ENCODE data around the gene EPHA2.

DNA sequence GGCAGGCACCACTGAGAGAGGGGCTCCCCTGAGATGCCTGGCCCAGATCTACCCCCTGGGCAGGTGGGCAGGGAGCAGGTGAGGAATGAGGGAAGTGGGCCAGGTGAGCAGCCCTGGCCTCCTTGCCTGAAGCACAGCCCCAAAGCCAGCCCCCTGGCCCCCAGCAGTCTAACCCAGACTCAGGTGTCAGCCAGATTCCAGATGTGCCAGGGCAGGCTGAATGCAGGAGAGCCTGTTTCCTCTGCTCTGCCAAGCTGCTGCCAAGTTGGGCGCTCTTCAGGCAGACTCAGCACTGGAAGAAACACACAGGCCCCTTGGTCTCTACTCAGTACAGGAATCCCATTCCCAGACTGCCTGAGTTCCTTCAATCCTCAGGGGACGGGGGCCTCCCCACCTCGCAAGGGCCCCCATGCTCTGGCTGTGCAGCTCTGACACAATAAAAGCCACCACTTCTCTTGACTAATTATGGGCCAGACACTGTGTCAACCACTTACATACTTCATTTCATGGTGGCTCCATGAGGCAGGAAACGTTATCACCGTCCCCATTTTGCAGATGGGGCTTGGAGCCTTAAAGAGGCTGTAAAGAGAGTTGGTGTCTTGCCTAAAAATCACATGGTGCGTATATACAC is 36.2 kb upstream of the EPHA2 start:
- TF ChIP-seq, protein P1, sequence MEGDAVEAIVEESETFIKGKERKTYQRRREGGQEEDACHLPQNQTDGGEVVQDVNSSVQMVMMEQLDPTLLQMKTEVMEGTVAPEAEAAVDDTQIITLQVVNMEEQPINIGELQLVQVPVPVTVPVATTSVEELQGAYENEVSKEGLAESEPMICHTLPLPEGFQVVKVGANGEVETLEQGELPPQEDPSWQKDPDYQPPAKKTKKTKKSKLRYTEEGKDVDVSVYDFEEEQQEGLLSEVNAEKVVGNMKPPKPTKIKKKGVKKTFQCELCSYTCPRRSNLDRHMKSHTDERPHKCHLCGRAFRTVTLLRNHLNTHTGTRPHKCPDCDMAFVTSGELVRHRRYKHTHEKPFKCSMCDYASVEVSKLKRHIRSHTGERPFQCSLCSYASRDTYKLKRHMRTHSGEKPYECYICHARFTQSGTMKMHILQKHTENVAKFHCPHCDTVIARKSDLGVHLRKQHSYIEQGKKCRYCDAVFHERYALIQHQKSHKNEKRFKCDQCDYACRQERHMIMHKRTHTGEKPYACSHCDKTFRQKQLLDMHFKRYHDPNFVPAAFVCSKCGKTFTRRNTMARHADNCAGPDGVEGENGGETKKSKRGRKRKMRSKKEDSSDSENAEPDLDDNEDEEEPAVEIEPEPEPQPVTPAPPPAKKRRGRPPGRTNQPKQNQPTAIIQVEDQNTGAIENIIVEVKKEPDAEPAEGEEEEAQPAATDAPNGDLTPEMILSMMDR (IDR thresholded peaks at IDR 0.05; ENCODE audit: low read depth, low read length, missing input control), result no peak
- TF ChIP-seq, protein P2, sequence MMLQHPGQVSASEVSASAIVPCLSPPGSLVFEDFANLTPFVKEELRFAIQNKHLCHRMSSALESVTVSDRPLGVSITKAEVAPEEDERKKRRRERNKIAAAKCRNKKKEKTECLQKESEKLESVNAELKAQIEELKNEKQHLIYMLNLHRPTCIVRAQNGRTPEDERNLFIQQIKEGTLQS (IDR thresholded peaks at IDR 0.05), result no peak
- TF ChIP-seq, protein P3, sequence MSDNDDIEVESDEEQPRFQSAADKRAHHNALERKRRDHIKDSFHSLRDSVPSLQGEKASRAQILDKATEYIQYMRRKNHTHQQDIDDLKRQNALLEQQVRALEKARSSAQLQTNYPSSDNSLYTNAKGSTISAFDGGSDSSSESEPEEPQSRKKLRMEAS (IDR thresholded peaks at IDR 0.05), result no peak
- TF ChIP-seq RXRA (IDR thresholded peaks at IDR 0.05) (no peak), GABPA (IDR thresholded peaks at IDR 0.05 in 1 of 2, conservative IDR thresholded peaks at IDR 0.05 in 1 of 2) (no peak), RAD21 (IDR thresholded peaks at IDR 0.05) (no peak), TAF1 (conservative IDR thresholded peaks at IDR 0.05) (no peak), EGR1 (IDR thresholded peaks at IDR 0.05; ENCODE audit: low read depth in 2 of 2) (no peak)
- TF ChIP-seq, protein P4, sequence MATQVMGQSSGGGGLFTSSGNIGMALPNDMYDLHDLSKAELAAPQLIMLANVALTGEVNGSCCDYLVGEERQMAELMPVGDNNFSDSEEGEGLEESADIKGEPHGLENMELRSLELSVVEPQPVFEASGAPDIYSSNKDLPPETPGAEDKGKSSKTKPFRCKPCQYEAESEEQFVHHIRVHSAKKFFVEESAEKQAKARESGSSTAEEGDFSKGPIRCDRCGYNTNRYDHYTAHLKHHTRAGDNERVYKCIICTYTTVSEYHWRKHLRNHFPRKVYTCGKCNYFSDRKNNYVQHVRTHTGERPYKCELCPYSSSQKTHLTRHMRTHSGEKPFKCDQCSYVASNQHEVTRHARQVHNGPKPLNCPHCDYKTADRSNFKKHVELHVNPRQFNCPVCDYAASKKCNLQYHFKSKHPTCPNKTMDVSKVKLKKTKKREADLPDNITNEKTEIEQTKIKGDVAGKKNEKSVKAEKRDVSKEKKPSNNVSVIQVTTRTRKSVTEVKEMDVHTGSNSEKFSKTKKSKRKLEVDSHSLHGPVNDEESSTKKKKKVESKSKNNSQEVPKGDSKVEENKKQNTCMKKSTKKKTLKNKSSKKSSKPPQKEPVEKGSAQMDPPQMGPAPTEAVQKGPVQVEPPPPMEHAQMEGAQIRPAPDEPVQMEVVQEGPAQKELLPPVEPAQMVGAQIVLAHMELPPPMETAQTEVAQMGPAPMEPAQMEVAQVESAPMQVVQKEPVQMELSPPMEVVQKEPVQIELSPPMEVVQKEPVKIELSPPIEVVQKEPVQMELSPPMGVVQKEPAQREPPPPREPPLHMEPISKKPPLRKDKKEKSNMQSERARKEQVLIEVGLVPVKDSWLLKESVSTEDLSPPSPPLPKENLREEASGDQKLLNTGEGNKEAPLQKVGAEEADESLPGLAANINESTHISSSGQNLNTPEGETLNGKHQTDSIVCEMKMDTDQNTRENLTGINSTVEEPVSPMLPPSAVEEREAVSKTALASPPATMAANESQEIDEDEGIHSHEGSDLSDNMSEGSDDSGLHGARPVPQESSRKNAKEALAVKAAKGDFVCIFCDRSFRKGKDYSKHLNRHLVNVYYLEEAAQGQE (IDR thresholded peaks at IDR 0.05), result no peak

Data from liver (tissue), 3 donors.